Thyroid gland (tissue), 4 donors: ENCODE data around the gene ZFHX3. TPM values are rescaled to one million over a fixed set of nuclear protein-coding genes. Genes with fewer than 3 reads are reported as not detected.

ENCODE experiments used
- DNase-seq, 2 donors: peaks; one replicate each; pipeline ENCODE4 v3.0.0-alpha.2; 2019
- H3K27ac ChIP-seq, 3 donors: fragments of 200-600 bp; sonication (generic); 1 replicate in 2 of 3; 2 replicates in 1 of 3; pipeline ENCODE4 v1.5.1; 2016 to 2019; ENCODE audit warnings: mild to moderate bottlenecking in 1 of 3, moderate library complexity in 1 of 3
- H3K27me3 ChIP-seq: fragments of 200-600 bp; sonication (generic); one replicate; pipeline ENCODE4 v1.5.1; 2019
- H3K36me3 ChIP-seq, 2 donors: fragments of 200-600 bp; sonication (generic); one replicate each; pipeline ENCODE4 v1.5.1; 2016 to 2019
- H3K4me1 ChIP-seq, 2 donors: fragments of 200-600 bp; sonication (generic); one replicate each; pipeline ENCODE4 v1.5.1; 2017 to 2019
- H3K4me3 ChIP-seq, 3 donors: fragments of 200-600 bp; sonication (generic); replicated peaks in 1 of 3; 1 replicate in 2 of 3; 2 replicates in 1 of 3; pipeline ENCODE4 v1.5.1; 2016; ENCODE audit warnings: mild to moderate bottlenecking in 1 of 3
- H3K9me3 ChIP-seq: fragments of 200-600 bp; sonication (generic); one replicate; pipeline ENCODE4 v1.5.1; 2017
- CTCF ChIP-seq, 6 experiments: fragments of 200-600 bp in 3 of 6; fragments of 450-650 bp in 3 of 6; sonication (generic) in 3 of 6; IDR thresholded peaks; one replicate each; pipeline ENCODE4 v1.5.1; 2016 to 2019; ENCODE audit warnings: antibody characterized with exemption in 6 of 6, mild to moderate bottlenecking in 2 of 6, inconsistent platforms in 1 of 6, moderate library complexity in 1 of 6
- POLR2A ChIP-seq, 2 donors: fragments of 450-650 bp; IDR thresholded peaks; one replicate each; pipeline ENCODE4 v1.6.1; 2017; ENCODE audit warnings: antibody characterized with exemption in 2 of 2, mild to moderate bottlenecking in 2 of 2, moderate library complexity in 1 of 2
- WGBS, 2 donors: methylation state at CpG; one replicate each; pipeline ENCODE4 v1.1.5; 2017; 5-methylcytosine and 5-hydroxymethylcytosine counted together
- intact Hi-C: fragments of 100-400 bp; cut with DNase I; formaldehyde crosslinking; loops from one replicate; pipeline ENCODE4 v1.15.1; 2023
- total RNA-seq, 4 donors: library from RNA; depleted of rRNA; stranded (reverse); fragments of >200 nt; gene quantifications; one replicate each; pipeline ENCODE4 v1.2.3, GENCODE V29; 2016

Gene ZFHX3
- total RNA-seq, 4 donors from 2014 or later: 27.4 to 92.9 (median 45.5) TPM

GRCh38 chr16:73071131-73071940, 23.4 kb upstream of the ZFHX3 start:
- peaks cover 47 to 54% of the 10 kb centered on the region in 2 donors for H3K4me1 ChIP-seq
- no peaks in the 10 kb centered on the region for H3K9me3 ChIP-seq
- H3K36me3 ChIP-seq: no peaks in the 10 kb centered on the region
- H3K4me3 ChIP-seq: peak overlapping the region in 1 of 3 donors; percentile 20
- peak; percentile 70 to 74 for DNase-seq
- intact Hi-C loops: no loop called here
- 6 to 14% methylated on average over 10 to 17 of the region's 17 CpGs for WGBS, 2 donors
- peak overlapping the region; percentile 90 to 97 (median 92) for H3K27ac ChIP-seq
- H3K27me3 ChIP-seq: no peaks in the 10 kb centered on the region
- TF ChIP-seq CTCF (IDR thresholded peaks at IDR 0.05): no peak
- TF ChIP-seq POLR2A (IDR thresholded peaks at IDR 0.05): peak in 1 of 2 donors; percentile 21

- intact Hi-C loops: loop anchor here (10.0 kb wide), 1 partner anchor 105 kb away; no protein-coding TSS in a partner anchor
- WGBS, 2 donors: 81 to 87% methylated on average over 5 of the region's 5 CpGs
- H3K4me3 ChIP-seq: no peak overlapping the region
- no peaks in the 10 kb centered on the region for H3K36me3 ChIP-seq
- no peak for DNase-seq
- H3K27ac ChIP-seq: peak overlapping the region; percentile 80 to 97 (median 92)
- no peaks in the 10 kb centered on the region for H3K27me3 ChIP-seq
- TF ChIP-seq POLR2A (IDR thresholded peaks at IDR 0.05) (no peak), CTCF (IDR thresholded peaks at IDR 0.05) (no peak)
- peaks cover 54 to 63% of the 10 kb centered on the region in 2 donors for H3K4me1 ChIP-seq
- no peaks in the 10 kb centered on the region for H3K9me3 ChIP-seq
Measured at GRCh38 chr16:73069581-73070262, 21.8 kb upstream of the ZFHX3 start.

GRCh38 chr16:73068541-73069401, 20.8 kb upstream of the ZFHX3 start:
- TF ChIP-seq POLR2A (IDR thresholded peaks at IDR 0.05) (peak; percentile 72 to 89), CTCF (IDR thresholded peaks at IDR 0.05) (peak in 1 of 6 experiments; percentile 5)
- intact Hi-C loops: loop anchor here (10.0 kb wide), 1 partner anchor 106 kb away; no protein-coding TSS in a partner anchor
- peak; percentile 94 to 95 for DNase-seq

GRCh38 chr16:73067671-73068540, 20.0 kb upstream of the ZFHX3 start:
- Histone ChIP-seq H3K4me3 (no peak overlapping the region), H3K36me3 (no peaks in the 10 kb centered on the region), H3K27ac (peak overlapping the region; percentile 80 to 97 (median 92)), H3K4me1 (peaks cover 54 to 63% of the 10 kb centered on the region in 2 donors), H3K9me3 (no peaks in the 10 kb centered on the region), H3K27me3 (no peaks in the 10 kb centered on the region)
- no peak for DNase-seq
- TF ChIP-seq CTCF (IDR thresholded peaks at IDR 0.05): no peak
- no peak for TF ChIP-seq POLR2A (IDR thresholded peaks at IDR 0.05)
- intact Hi-C loops: loop anchor here (10.0 kb wide), 1 partner anchor 107 kb away; no protein-coding TSS in a partner anchor
- 70 to 80% methylated on average over 5 of the region's 5 CpGs for WGBS, 2 donors

More at GRCh38 chr16:73068541-73069401, 20.8 kb upstream of the ZFHX3 start:
- no peak overlapping the region for H3K4me3 ChIP-seq
- 20 to 25% methylated on average over 12 of the region's 12 CpGs for WGBS, 2 donors
- H3K36me3 ChIP-seq: no peaks in the 10 kb centered on the region
- H3K27ac ChIP-seq: peak overlapping the region; percentile 80 to 97 (median 92)
- peaks cover 54 to 63% of the 10 kb centered on the region in 2 donors for H3K4me1 ChIP-seq
- H3K27me3 ChIP-seq: no peaks in the 10 kb centered on the region
- H3K9me3 ChIP-seq: no peaks in the 10 kb centered on the region
